GM21529 (cell line): ENCODE data around the gene METTL25B.

Experiments used
- ATAC-seq: cut with Tn5 transposase; IDR thresholded peaks from one replicate; pipeline ENCODE4 v1.9.1; 2021; ENCODE audit not compliant: unreplicated experiment

Gene METTL25B

DNA sequence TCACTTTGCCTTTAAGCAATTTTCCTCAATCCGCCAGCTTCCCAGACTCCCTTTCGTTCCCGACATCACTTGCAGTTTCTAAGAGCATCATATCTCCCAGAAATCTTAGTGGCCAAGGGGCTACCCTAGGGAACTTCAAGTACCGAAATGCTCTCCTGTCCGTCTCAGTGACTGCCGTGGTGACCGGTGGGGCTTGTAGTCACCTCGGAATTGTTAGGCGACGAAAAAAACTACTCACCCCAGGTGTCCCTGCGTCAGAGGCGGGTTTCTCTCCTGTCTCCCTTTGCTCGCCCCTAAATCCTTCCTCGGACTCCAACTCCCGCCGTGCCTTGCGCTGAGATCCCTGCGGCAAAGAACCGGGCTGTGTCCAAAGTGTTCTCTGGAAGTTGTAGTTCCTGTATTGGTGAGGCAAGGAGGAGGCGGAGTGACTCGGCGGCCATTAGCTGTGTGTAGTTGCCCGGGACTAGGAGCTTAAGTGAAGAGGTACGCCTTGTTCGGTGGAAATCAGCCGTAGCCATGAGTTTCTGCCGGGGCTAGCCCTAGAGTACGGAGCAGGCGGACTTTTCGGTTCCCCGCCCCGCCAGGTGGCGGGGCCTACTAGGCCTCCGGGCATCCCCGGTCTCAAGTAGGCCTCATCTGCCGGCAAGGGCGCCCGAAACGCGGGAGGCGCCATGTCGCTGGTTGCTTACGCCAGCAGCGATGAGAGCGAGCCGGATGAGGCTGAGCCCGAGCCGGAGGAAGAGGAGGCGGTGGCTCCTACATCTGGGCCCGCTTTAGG lies 39.0 kb downstream of the METTL25B start, which contains the start of gene PRCC:
TSS of gene PRCC (plus strand) at position 435 of the 778 bp plus-strand sequence. CDS start at position 672, 237 bp downstream.
- ATAC-seq: peak; percentile 87

DNA sequence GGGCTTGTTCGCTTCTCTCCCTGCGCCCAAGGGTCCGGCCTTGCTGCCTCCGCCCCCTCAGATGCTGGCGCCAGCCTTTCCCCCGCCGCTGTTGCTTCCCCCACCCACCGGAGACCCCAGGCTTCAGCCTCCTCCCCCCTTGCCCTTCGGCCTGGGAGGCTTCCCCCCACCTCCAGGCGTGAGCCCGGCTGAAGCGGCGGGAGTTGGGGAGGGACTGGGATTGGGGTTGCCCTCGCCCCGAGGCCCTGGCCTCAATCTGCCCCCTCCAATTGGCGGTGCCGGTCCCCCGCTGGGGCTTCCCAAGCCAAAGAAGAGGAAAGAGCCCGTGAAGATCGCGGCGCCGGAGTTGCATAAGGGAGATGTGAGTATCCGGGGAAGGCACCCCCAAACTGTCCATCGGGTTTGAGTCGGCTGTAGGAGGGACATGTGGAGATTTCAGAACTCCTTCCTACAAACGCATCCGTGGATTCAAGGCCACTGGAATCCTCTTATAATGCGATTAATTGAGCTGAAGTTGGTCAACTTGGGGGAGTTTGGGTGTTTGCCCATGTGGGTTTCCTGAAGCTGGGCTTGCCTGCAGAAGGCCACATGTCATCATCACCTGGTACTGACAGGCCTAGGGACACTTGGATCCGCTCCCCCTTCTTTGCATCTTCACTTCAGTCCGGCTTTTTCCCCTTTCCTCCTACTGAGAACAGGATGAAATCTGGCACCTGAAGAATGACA lies 39.8 kb downstream of the METTL25B start:
- ATAC-seq: peak; percentile 4

DNA sequence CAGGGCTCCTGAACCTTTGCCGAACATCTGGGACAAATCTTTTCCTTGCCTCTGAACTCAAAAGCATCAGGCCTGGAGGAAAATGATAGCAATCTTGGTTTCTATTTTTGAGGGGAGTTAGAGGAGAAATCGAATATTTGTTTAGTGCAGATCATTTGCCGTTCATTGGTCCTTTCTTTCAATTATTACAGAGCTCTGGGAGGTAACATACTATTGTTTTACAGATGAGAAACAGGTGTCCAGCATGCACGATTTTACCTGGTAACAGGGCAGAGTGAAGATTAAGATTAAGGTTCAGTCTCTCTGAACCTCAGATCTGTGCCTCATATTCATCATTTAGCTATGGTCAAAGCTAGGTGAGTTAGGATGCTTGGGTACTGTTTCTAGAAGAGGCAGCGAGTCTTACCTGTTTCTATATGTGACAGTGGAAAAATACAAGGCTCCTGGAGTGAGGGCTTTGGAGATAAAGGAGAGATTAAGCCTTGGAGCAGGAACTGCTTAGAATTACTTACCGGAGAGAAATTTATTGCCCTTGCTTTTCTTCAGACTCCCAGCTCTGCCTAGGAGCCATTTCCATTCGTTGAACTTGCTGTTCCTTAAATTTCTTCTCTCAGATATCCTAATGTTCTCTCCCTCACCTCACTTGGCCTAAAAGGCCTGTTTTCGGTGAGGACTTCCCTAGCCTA lies 40.5 kb downstream of the METTL25B start:
- no peak for ATAC-seq

DNA sequence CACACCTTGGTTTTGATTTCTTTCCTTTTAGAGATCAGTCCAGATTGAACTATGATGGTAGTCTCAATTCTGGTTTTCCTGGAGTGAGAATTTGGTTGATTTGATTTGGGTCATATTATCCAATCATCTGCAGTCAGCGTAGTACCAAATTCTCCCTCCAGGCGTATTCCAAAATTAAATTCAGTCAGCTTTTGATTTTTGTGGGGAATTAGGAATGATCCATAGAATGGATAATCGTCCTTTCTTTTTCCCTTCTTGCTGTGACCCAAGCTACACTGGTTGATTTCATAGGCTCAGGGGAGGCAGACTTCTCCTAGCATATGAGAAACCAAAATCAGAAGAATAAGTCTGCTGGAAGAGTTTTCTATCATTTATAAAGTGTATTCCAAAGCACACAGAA lies 44.0 kb downstream of the METTL25B start:
- ATAC-seq: no peak

DNA sequence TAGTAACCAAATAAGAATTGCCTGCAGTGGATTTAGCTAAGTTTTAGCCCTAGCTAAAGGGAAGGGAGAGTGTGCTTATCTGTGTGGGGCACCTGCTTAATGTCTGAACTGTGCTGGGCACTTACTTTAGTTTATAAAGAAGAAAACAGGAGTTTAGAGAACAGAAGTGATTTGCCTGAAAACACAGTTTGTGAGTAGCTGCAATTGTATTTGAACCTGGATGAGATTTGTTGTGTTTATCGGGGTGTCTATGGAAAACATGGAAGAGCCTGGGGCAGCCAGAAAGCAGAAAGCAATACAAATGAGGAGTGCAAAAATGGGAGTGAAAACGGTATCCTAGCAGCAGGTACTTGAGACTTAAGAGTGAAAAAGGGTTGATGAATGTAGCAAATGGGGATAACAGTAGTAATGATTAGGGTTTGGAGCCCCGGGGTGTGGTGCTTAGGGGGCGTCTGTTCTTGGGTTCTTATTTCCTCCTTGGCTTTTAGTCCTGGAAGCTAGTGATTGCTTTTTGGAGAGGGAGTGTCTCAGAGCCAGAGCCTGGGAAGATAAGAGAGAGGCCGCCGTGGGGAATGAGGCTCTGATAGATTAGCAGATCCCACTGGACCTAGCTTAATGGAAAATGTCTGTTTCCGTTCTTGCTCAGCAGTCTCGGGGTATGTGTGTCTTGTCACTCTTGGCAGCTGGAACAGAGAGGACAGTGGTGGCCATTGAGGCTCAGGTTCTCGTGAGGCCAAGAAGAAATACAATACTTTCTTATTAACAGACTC lies 44.6 kb downstream of the METTL25B start:
- no peak for ATAC-seq

DNA sequence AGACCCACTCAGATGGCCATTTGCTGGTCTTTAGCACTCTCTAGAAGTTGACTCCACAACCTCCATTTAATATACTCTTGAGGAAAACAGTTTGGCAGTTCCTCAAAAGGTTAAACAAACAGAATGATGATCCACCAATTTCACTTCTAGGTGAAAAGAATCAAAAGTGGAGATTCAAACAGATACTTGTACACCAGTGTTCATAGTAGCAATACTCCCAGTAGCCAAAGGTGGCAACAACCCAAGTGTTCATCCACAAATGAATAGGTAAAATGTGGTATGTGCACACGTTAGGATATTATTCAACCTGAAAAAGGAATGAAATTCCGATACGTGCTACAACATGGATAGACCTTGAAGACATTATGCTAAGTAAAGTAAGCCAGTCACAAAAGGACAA lies 45.3 kb downstream of the METTL25B start:
- ATAC-seq: no peak

DNA sequence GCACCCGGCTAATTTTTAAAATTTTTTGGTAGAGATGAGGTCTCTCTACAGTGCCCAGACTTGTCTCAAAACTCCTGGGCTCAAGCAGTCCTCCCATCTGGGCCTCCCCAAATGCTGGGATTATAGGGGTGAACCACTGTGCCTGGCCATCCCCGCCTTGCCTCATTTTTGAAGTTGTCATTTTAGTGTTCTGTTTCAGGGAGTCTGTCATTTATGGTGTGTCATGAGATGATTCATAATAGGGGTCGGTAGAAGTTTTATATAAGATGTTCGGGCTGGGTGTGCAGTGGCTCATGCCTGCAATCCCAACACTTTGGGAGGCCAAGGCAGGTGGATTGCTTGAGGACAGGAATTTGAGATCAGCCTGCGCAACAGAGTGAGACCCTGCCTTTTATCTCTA lies 47.5 kb downstream of the METTL25B start:
- ATAC-seq: no peak

DNA sequence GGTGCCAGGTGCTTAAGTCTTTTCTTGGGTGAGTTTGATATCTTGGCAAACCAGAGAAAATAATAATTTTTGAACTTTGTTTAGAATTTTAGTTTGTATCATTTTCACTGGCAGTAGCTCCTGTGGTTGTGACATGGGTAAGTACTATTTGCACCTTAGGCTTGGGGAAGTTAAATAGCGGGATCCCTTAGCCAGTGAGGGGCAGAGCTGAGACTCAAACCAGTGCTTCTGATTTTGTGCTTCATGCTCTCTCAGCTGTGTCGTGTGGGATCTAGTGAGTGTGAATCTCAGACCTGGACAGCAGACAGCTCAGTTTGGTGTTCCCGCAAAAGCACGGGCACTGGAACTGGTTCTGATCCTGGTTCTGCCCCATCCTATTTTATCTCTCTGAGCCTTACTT lies 48.7 kb downstream of the METTL25B start:
- no peak for ATAC-seq

DNA sequence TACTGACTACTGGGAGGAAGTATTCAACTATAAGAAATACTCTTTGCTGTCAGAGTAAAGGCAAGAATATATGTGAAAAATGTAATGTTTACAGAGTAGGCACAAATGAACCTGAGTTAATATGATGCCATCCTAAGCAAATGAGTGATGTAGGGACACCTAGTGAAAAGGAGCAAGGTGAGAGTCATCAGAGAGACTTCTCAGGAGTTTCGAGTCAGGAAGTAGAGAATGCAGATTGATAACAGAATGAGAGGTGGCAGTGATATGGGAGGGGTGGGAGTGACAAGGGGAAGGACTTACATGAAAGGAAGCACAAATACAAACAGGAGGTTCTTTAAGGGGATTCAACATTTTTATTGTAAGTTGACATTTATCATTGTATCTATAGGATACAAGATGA lies 49.3 kb downstream of the METTL25B start:
- no peak for ATAC-seq

DNA sequence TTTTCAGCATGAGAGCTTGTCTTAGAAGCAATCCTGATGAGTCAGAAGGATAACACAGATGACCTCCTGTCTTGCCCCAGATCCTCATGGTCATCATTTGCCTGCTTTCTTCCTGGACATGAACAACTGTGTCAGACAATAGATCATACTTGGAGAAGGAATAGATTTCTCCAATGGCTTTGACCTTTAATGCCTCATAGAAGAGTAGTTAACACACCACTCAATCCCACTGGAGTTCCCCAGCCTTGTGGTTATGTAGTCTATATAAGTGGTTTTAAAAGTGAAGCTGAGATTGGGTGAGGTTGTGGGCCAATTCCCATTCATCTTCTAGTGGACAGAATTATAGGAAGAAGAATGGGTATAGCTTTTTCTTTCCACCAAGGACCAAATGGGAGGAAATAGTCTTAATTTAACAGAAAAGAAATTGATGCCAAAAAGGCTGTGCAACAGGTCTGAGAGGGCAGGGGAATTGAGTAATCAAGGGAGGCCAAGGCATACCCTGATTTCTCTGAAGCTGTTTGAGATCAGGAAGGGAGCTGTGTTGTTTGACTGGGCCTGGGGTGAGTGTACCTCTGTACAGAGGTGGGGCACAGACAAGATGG lies 53.4 kb downstream of the METTL25B start:
- ATAC-seq: no peak

DNA sequence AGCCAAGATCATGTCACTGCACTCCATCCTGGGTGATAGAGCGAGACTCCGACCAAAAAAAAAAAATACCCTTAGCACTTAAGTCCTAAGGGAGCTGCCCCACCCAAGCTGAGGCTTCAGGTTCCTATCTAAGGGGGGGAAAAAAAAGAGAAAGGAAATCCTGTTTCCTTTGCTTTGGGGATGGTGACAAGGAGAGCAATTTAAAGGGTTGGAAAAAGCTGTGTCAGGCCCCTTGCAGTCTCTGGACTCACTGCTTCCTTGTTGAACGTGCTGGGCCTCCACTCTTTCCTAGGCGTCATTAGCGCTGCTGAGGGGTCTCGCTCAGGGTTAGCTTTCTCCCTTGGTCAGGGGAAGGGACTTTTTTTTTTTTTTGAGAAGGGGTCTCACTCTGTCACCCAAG lies 57.2 kb downstream of the METTL25B start:
- ATAC-seq: no peak
